WTC11 (cell line): Measurements from ENCODE around the gene FXYD5.

ENCODE experiments used
- ATF6 ChIP-seq: sonication (generic); formaldehyde crosslinking; IDR thresholded peaks from 2 replicates; pipeline ENCODE4 v1.8.1; 2023; ENCODE audit warnings: mild to moderate bottlenecking, missing genetic modification reagents
- CTCF ChIP-seq: fragments of 200-600 bp; IDR thresholded peaks from 2 replicates; pipeline ENCODE4 v1.8.0; 2022; ENCODE audit warnings: antibody characterized with exemption
- IRF2 ChIP-seq: sonication (generic); formaldehyde crosslinking; IDR thresholded peaks from 2 replicates; pipeline ENCODE4 v1.8.0; 2022; ENCODE audit warnings: low read depth, missing genetic modification reagents, borderline replicate concordance
- MYBL2 ChIP-seq: sonication (generic); formaldehyde crosslinking; IDR thresholded peaks from 2 replicates; pipeline ENCODE4 v1.8.1; 2023; ENCODE audit warnings: mild to moderate bottlenecking, moderate library complexity, missing genetic modification reagents
- NR1H2 ChIP-seq: sonication (generic); formaldehyde crosslinking; IDR thresholded peaks from 2 replicates; pipeline ENCODE4 v1.9.0; 2021; ENCODE audit warnings: mild to moderate bottlenecking, moderate library complexity, missing genetic modification reagents
- NR3C1 ChIP-seq: sonication (generic); formaldehyde crosslinking; conservative IDR thresholded peaks from 2 replicates; pipeline ENCODE4 v1.8.1; 2023; ENCODE audit warnings: low read depth, mild to moderate bottlenecking, missing genetic modification reagents
- STAT6 ChIP-seq: sonication (generic); formaldehyde crosslinking; conservative IDR thresholded peaks from 2 replicates; pipeline ENCODE4 v1.8.1; 2023; ENCODE audit warnings: mild to moderate bottlenecking, low read depth, missing genetic modification reagents, moderate library complexity
- TCF7 ChIP-seq: sonication (generic); formaldehyde crosslinking; IDR thresholded peaks from 2 replicates; pipeline ENCODE4 v1.8.0; 2022; ENCODE audit warnings: mild to moderate bottlenecking, low read depth, missing genetic modification reagents, moderate library complexity
- TP53 ChIP-seq: sonication (generic); formaldehyde crosslinking; IDR thresholded peaks from 2 replicates; pipeline ENCODE4 v1.8.1; 2023; ENCODE audit warnings: mild to moderate bottlenecking, missing genetic modification reagents
- ZBTB21 ChIP-seq: sonication (generic); formaldehyde crosslinking; IDR thresholded peaks from 2 replicates; pipeline ENCODE4 v1.8.1; 2023; ENCODE audit warnings: mild to moderate bottlenecking, missing genetic modification reagents, borderline replicate concordance
- ZNF263 ChIP-seq: sonication (generic); formaldehyde crosslinking; IDR thresholded peaks from 2 replicates; pipeline ENCODE4 v1.8.1; 2022; ENCODE audit warnings: low read depth, mild to moderate bottlenecking, moderate library complexity, missing genetic modification reagents
- TF ChIP-seq, protein P1 (sequence below): fragments of 250-450 bp; sonication (Bioruptor Pico); IDR thresholded peaks from 2 replicates; pipeline ENCODE4 v1.8.0; 2021; ENCODE audit warnings: mild to moderate bottlenecking
- TF ChIP-seq, protein P2 (sequence below): sonication (generic); formaldehyde crosslinking; IDR thresholded peaks from 2 replicates; pipeline ENCODE4 v1.8.0; 2022; ENCODE audit warnings: missing genetic modification reagents

GRCh38 chr19:35106291-35106583 lies 48.3 kb upstream of the FXYD5 start:
- TF ChIP-seq CTCF: no peak
- TF ChIP-seq MYBL2 (CRISPR knock-in tag): no peak
- no peak for TF ChIP-seq NR1H2
- no peak for TF ChIP-seq TCF7 (CRISPR knock-in tag)
- no peak for TF ChIP-seq NR3C1 (CRISPR knock-in tag)
- TF ChIP-seq, protein P1, sequence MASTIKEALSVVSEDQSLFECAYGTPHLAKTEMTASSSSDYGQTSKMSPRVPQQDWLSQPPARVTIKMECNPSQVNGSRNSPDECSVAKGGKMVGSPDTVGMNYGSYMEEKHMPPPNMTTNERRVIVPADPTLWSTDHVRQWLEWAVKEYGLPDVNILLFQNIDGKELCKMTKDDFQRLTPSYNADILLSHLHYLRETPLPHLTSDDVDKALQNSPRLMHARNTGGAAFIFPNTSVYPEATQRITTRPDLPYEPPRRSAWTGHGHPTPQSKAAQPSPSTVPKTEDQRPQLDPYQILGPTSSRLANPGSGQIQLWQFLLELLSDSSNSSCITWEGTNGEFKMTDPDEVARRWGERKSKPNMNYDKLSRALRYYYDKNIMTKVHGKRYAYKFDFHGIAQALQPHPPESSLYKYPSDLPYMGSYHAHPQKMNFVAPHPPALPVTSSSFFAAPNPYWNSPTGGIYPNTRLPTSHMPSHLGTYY: no peak
- no peak for TF ChIP-seq ZNF263 (CRISPR knock-in tag)
- no peak for TF ChIP-seq TP53 (CRISPR knock-in tag)
- TF ChIP-seq, protein P2, sequence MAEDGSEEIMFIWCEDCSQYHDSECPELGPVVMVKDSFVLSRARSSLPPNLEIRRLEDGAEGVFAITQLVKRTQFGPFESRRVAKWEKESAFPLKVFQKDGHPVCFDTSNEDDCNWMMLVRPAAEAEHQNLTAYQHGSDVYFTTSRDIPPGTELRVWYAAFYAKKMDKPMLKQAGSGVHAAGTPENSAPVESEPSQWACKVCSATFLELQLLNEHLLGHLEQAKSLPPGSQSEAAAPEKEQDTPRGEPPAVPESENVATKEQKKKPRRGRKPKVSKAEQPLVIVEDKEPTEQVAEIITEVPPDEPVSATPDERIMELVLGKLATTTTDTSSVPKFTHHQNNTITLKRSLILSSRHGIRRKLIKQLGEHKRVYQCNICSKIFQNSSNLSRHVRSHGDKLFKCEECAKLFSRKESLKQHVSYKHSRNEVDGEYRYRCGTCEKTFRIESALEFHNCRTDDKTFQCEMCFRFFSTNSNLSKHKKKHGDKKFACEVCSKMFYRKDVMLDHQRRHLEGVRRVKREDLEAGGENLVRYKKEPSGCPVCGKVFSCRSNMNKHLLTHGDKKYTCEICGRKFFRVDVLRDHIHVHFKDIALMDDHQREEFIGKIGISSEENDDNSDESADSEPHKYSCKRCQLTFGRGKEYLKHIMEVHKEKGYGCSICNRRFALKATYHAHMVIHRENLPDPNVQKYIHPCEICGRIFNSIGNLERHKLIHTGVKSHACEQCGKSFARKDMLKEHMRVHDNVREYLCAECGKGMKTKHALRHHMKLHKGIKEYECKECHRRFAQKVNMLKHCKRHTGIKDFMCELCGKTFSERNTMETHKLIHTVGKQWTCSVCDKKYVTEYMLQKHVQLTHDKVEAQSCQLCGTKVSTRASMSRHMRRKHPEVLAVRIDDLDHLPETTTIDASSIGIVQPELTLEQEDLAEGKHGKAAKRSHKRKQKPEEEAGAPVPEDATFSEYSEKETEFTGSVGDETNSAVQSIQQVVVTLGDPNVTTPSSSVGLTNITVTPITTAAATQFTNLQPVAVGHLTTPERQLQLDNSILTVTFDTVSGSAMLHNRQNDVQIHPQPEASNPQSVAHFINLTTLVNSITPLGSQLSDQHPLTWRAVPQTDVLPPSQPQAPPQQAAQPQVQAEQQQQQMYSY (CRISPR knock-in tag): no peak
- TF ChIP-seq ATF6 (CRISPR knock-in tag): no peak
- no peak for TF ChIP-seq STAT6 (CRISPR knock-in tag)
- TF ChIP-seq IRF2 (CRISPR knock-in tag): no peak
- no peak for TF ChIP-seq ZBTB21
